HCT116 (cell line): ENCODE data around the gene TTLL11. TPM values are rescaled to one million over a fixed set of nuclear protein-coding genes. Genes with fewer than 3 reads are reported as not detected.

Source experiments
- ATAC-seq: fragments of 200-7000 bp; cut with Tn5 transposase; 2 replicates; pipeline ENCODE4 v1.9.1; 2020; ENCODE audit warnings: mild to moderate bottlenecking, moderate library complexity
- BruUV-seq: library from RNA; stranded (reverse); fragments of 400-500 nt; replicated peaks from 2 replicates; lab custom pipeline; 2021; lab: Mats Ljungman, UMichigan
- CTCF ChIA-PET: fragments of 300-600 bp; sonication (Branson Sonifier 250); formaldehyde crosslinking; loops from one replicate; lab custom pipeline; 2021; ENCODE audit warnings: antibody characterized with exemption; lab: Charles Lee
- POLR2A ChIA-PET: fragments of 300-600, 350-600 bp; sonication (Branson Sonifier 250); formaldehyde crosslinking; loops from one replicate; lab custom pipeline; 2021; ENCODE audit warnings: antibody characterized with exemption; lab: Charles Lee
- RAD21 ChIA-PET, 2 experiments: fragments of 300-600 bp; sonication (Branson Sonifier 250); formaldehyde crosslinking; loops; one replicate each; lab custom pipeline; 2023; ENCODE audit warnings: low total read pairs in 2 of 2; ENCODE audit not compliant: uncharacterized antibody in 2 of 2, unreplicated experiment in 2 of 2, low non-redundant PET in 1 of 2; lab: Charles Lee
- DNase-seq: peaks from one replicate; pipeline ENCODE4 v3.0.0-alpha.2; 2010; ENCODE audit warnings: low read depth, low spot score
- H2AFZ ChIP-seq: fragments of 200-600 bp; shearing (Covaris generic), sonication (generic); 2 replicates; pipeline ENCODE4 v1.6.1; 2017; ENCODE audit warnings: low read depth, mixed run types, mixed read lengths, antibody characterized with exemption, low read length; ENCODE audit not compliant: poor library complexity, severe bottlenecking
- H3K27ac ChIP-seq: 2 replicates; pipeline ENCODE4 v1.5.1; 2012; ENCODE audit warnings: low read depth, low read length
- H3K27me3 ChIP-seq: fragments of 200-600 bp; sonication (generic); 2 replicates; pipeline ENCODE4 v1.6.1; 2016; ENCODE audit warnings: mixed run types, low read length, mixed read lengths; ENCODE audit not compliant: insufficient read depth
- H3K36me3 ChIP-seq, 2 experiments: fragments of 200-500 bp in 1 of 2; fragments of 200-600 bp in 1 of 2; sonication (Bioruptor generic) in 1 of 2; sonication (generic) in 1 of 2; 2 replicates each; pipeline versions ENCODE4 v1.5.1 to v1.6.1; 2014 to 2016; ENCODE audit warnings: low read length in 2 of 2, inconsistent platforms in 1 of 2, mixed read lengths in 1 of 2, mixed run types in 1 of 2; ENCODE audit not compliant: insufficient read depth in 2 of 2, control insufficient read depth in 1 of 2
- H3K4me1 ChIP-seq, 2 experiments: fragments of 200-600 bp in 1 of 2; sonication (generic) in 1 of 2; 2 replicates each; pipeline versions ENCODE4 v1.5.1 to v1.6.1; 2012 to 2017; ENCODE audit warnings: low read length in 2 of 2, inconsistent platforms in 1 of 2, mild to moderate bottlenecking in 1 of 2, mixed read lengths in 1 of 2, mixed run types in 1 of 2, moderate library complexity in 1 of 2; ENCODE audit not compliant: insufficient read depth in 2 of 2, control insufficient read depth in 1 of 2
- H3K4me2 ChIP-seq: fragments of 200-600 bp; sonication (generic); 2 replicates; pipeline ENCODE4 v1.6.1; 2017; ENCODE audit warnings: mixed run types, low read length, mixed read lengths
- H3K4me3 ChIP-seq, 2 experiments: fragments of 200-600 bp in 1 of 2; sonication (generic) in 1 of 2; replicated peaks in 1 of 2; 2 replicates each; pipeline ENCODE4 v1.5.1; 2011 to 2016; ENCODE audit warnings: low read length in 2 of 2, control low read depth in 1 of 2, low read depth in 1 of 2, mild to moderate bottlenecking in 1 of 2, mixed read lengths in 1 of 2, mixed run types in 1 of 2
- H3K79me2 ChIP-seq: fragments of 200-600 bp; sonication (generic); 2 replicates; pipeline ENCODE4 v1.6.1; 2017; ENCODE audit warnings: mild to moderate bottlenecking, mixed run types, low read length, moderate library complexity, mixed read lengths; ENCODE audit not compliant: insufficient read depth
- H3K9ac ChIP-seq: fragments of 200-600 bp; sonication (generic); 2 replicates; pipeline ENCODE4 v1.6.1; 2016; ENCODE audit warnings: low read length, mixed read lengths
- H3K9me2 ChIP-seq: fragments of 200-600 bp; sonication (generic), shearing (Covaris generic); 2 replicates; pipeline ENCODE4 v1.6.1; 2017; ENCODE audit warnings: mixed run types, mild to moderate bottlenecking, moderate library complexity; ENCODE audit not compliant: insufficient read depth
- H3K9me3 ChIP-seq, 2 experiments: fragments of 200-500 bp in 1 of 2; fragments of 200-600 bp in 1 of 2; sonication (Bioruptor generic) in 1 of 2; sonication (generic) in 1 of 2; 2 replicates each; pipeline ENCODE4 v1.6.1; 2014 to 2017; ENCODE audit warnings: low read length in 2 of 2, mixed read lengths in 2 of 2, inconsistent platforms in 1 of 2, low read depth in 1 of 2, mild to moderate bottlenecking in 1 of 2, mixed run types in 1 of 2, moderate library complexity in 1 of 2; ENCODE audit not compliant: control insufficient read depth in 1 of 2, insufficient read depth in 1 of 2
- H4K20me1 ChIP-seq: fragments of 200-600 bp; sonication (generic), shearing (Covaris generic); 2 replicates; pipeline ENCODE4 v1.6.1; 2017; ENCODE audit warnings: mixed run types, mild to moderate bottlenecking, moderate library complexity; ENCODE audit not compliant: insufficient read depth
- ATF3 ChIP-seq: IDR thresholded peaks from 2 replicates; pipeline ENCODE4 v1.6.1; 2012
- CBX3 ChIP-seq: IDR thresholded peaks from 2 replicates; pipeline ENCODE4 v1.6.1; 2012; ENCODE audit warnings: low read depth
- CEBPB ChIP-seq: IDR thresholded peaks from 2 replicates; pipeline ENCODE4 v1.6.1; 2012; ENCODE audit warnings: low read depth
- EGR1 ChIP-seq: IDR thresholded peaks from 2 replicates; pipeline ENCODE4 v1.6.1; 2012; ENCODE audit warnings: low read depth
- ELF1 ChIP-seq: IDR thresholded peaks from 2 replicates; pipeline ENCODE4 v1.6.1; 2012; ENCODE audit warnings: low read depth, borderline replicate concordance
- EZH2phosphoT487 ChIP-seq: fragments of 200-600 bp; IDR thresholded peaks from 2 replicates; pipeline ENCODE4 v1.6.1; 2018; ENCODE audit warnings: antibody characterized with exemption, borderline replicate concordance
- JUND ChIP-seq: IDR thresholded peaks from 2 replicates; pipeline ENCODE4 v1.6.1; 2012
- MAX ChIP-seq: IDR thresholded peaks from 2 replicates; pipeline ENCODE4 v1.6.1; 2012
- POLR2A ChIP-seq: IDR thresholded peaks from 2 replicates; pipeline ENCODE4 v1.7.0; 2011; ENCODE audit warnings: borderline replicate concordance; ENCODE audit not compliant: insufficient read depth, insufficient read length; ENCODE audit errors: extremely low read depth
- POLR2AphosphoS5 ChIP-seq: IDR thresholded peaks from 2 replicates; pipeline ENCODE4 v1.6.1; 2011; ENCODE audit warnings: mild to moderate bottlenecking, low read depth, low read length, moderate library complexity
- SIN3A ChIP-seq: IDR thresholded peaks from 2 replicates; pipeline ENCODE4 v1.6.1; 2012; ENCODE audit warnings: low read depth
- SP1 ChIP-seq: IDR thresholded peaks from 2 replicates; pipeline ENCODE4 v1.6.1; 2012; ENCODE audit warnings: low read depth
- SRF ChIP-seq: IDR thresholded peaks from 2 replicates; pipeline ENCODE4 v1.6.1; 2012; ENCODE audit warnings: low read depth
- intact Hi-C: fragments of 100-400 bp; cut with micrococcal nuclease; formaldehyde crosslinking; loops from 2 replicates; pipeline ENCODE4 v1.10.0; 2022
- total RNA-seq: library from RNA; stranded (reverse); gene quantifications from one replicate; pipeline ENCODE4 v1.2.1, GENCODE V29; 2021; ENCODE audit not compliant: unreplicated experiment
- TF ChIP-seq, protein P1 (sequence below): IDR thresholded peaks from 2 replicates; pipeline ENCODE4 v1.6.1; 2011; ENCODE audit warnings: mild to moderate bottlenecking, low read length, moderate library complexity; ENCODE audit not compliant: insufficient replicate concordance; ENCODE audit errors: extremely low read depth

TTLL11 gene
- total RNA-seq, 1 experiment from 2014 or later = 2.2 TPM

DNA sequence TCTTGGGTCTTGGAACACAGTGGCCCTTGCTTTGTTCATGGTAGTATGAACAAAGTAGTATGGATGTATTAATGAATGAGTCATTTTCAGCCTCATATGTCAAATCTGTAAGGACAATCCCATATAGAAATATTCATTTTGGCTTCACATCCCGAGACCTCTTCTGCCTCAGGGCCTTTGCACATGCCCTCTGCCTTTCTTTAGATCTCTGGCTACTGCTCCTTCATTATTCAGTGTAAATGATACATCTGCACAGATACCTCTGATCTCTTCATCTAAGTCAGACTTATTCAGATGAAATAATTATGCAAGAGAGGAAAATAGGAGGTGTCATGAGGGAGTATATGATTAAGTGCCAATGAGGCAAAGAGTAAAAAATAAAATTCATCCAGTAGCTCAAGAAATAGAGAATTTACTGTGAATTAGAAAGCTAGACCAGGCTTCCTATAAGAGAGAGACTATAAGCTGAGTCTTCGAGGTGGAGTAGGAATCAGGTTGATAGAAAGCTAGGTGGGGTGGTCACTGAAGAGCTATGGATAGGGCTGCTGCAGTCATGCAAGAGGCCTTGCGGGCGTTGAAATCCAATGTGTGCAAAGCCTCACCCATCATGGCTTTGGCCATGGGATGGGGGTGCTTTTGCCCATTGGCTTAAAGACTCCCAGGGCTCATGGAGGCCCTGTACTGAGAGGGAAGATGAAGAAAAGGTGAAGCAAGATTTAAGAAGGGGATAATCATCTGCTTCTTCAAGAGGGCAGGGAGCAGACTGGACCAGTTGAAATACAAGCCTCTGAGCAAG, 3.7 kb upstream of the TTLL11 start:
- intact Hi-C loops = loop anchor here (10.0 kb wide), 2 partner anchors 552 to 1258 kb away; partner anchors contain the start of gene CRB2
- CTCF ChIA-PET = interaction anchor here (3.9 to 6.4 kb wide), 2 partner anchors 27 to 254 kb away, joined by 75 to 169 read pairs; no protein-coding TSS in a partner anchor
- no peak for DNase-seq

More for the DNA sequence above, 3.7 kb upstream of the TTLL11 start:
- no TSS peak for BruUV-seq
- RAD21 ChIA-PET = no interaction called here
- Histone ChIP-seq H3K79me2 (no peaks in the 10 kb centered on the region; the same call in 1 of the 2 replicates), H3K36me3 (no peaks in the 10 kb centered on the region), H3K4me1 (peaks cover 8 to 12% of the 10 kb centered on the region in 2 experiments), H3K9me2 (no peaks in the 10 kb centered on the region)
- TF ChIP-seq CBX3 = no peak
- no peak for TF ChIP-seq MAX
- no peak for TF ChIP-seq ATF3
- no peak for TF ChIP-seq SIN3A
- TF ChIP-seq JUND = no peak
- no peak for TF ChIP-seq CEBPB
- no peak for TF ChIP-seq ELF1
- TF ChIP-seq POLR2A = no peak
- no peak for TF ChIP-seq EGR1
- no peak for TF ChIP-seq SP1
- TF ChIP-seq POLR2AphosphoS5 = no peak
- TF ChIP-seq SRF = no peak
- TF ChIP-seq EZH2phosphoT487 = no peak
- TF ChIP-seq, protein P1, sequence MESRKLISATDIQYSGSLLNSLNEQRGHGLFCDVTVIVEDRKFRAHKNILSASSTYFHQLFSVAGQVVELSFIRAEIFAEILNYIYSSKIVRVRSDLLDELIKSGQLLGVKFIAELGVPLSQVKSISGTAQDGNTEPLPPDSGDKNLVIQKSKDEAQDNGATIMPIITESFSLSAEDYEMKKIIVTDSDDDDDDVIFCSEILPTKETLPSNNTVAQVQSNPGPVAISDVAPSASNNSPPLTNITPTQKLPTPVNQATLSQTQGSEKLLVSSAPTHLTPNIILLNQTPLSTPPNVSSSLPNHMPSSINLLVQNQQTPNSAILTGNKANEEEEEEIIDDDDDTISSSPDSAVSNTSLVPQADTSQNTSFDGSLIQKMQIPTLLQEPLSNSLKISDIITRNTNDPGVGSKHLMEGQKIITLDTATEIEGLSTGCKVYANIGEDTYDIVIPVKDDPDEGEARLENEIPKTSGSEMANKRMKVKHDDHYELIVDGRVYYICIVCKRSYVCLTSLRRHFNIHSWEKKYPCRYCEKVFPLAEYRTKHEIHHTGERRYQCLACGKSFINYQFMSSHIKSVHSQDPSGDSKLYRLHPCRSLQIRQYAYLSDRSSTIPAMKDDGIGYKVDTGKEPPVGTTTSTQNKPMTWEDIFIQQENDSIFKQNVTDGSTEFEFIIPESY = no peak
- TF ChIP-seq, all 23 proteins: peak for 0
- ATAC-seq = no peak
- H4K20me1 ChIP-seq = no peaks in the 10 kb centered on the region
- POLR2A ChIA-PET = no interaction called here
- no peak overlapping the region for H3K4me3 ChIP-seq
- H3K9ac ChIP-seq = no peak overlapping the region
- H3K27ac ChIP-seq = no peak overlapping the region
- no peak overlapping the region for H2AFZ ChIP-seq
- no peak overlapping the region for H3K4me2 ChIP-seq
- no peaks in the 10 kb centered on the region for H3K27me3 ChIP-seq
- H3K9me3 ChIP-seq = no peaks in the 10 kb centered on the region
